Endodermal cell (in vitro differentiated cells): ENCODE data around the gene TMBIM6. TPM values are rescaled to one million over a fixed set of nuclear protein-coding genes. Genes with fewer than 3 reads are reported as not detected.

Source experiments
- DNase-seq: peaks from one replicate; pipeline ENCODE4 v3.0.0-alpha.2; 2017
- H3K27ac ChIP-seq: 2 replicates; pipeline ENCODE4 v1.5.1; 2013; ENCODE audit warnings: mild to moderate bottlenecking, low read depth, low read length, moderate library complexity
- H3K27me3 ChIP-seq: 2 replicates; pipeline ENCODE4 v1.6.1; 2013; ENCODE audit warnings: mild to moderate bottlenecking, low read length, moderate library complexity; ENCODE audit not compliant: insufficient read depth, control insufficient read depth, poor library complexity, severe bottlenecking
- H3K36me3 ChIP-seq: 2 replicates; pipeline ENCODE4 v1.7.0; 2013; ENCODE audit warnings: mild to moderate bottlenecking, low read length, moderate library complexity; ENCODE audit not compliant: control insufficient read depth, insufficient read depth
- H3K4me1 ChIP-seq: one replicate; pipeline ENCODE4 v1.7.0; 2013; ENCODE audit warnings: low read length; ENCODE audit not compliant: control insufficient read depth, insufficient read depth
- H3K4me3 ChIP-seq: 2 replicates; pipeline ENCODE4 v1.5.1; 2013; ENCODE audit warnings: mild to moderate bottlenecking, low read length, moderate library complexity
- H3K9ac ChIP-seq: 2 replicates; pipeline ENCODE4 v1.6.1; 2013; ENCODE audit warnings: mild to moderate bottlenecking, low read length, moderate library complexity; ENCODE audit not compliant: poor library complexity, severe bottlenecking; ENCODE audit errors: extremely low read depth
- H3K9me3 ChIP-seq: 2 replicates; pipeline ENCODE4 v1.6.1; 2013; ENCODE audit warnings: mild to moderate bottlenecking, low read length, moderate library complexity; ENCODE audit not compliant: control insufficient read depth
- H3K27ac Mint-ChIP-seq: 2 replicates; pipeline ENCODE4 v1.8.0; 2020; ENCODE audit warnings: mixed read lengths
- H3K27me3 Mint-ChIP-seq: 2 replicates; pipeline ENCODE4 v1.8.0; 2021; ENCODE audit warnings: mild to moderate bottlenecking, mixed read lengths; ENCODE audit not compliant: insufficient read depth
- H3K36me3 Mint-ChIP-seq: 2 replicates; pipeline ENCODE4 v1.8.0; 2020; ENCODE audit warnings: low read depth, mixed read lengths
- H3K4me1 Mint-ChIP-seq: 2 replicates; pipeline ENCODE4 v1.8.0; 2020; ENCODE audit warnings: mixed read lengths
- H3K4me3 Mint-ChIP-seq: 2 replicates; pipeline ENCODE4 v1.8.0; 2020; ENCODE audit warnings: mild to moderate bottlenecking, moderate library complexity, mixed read lengths
- H3K9me3 Mint-ChIP-seq: 2 replicates; pipeline ENCODE4 v1.8.0; 2020; ENCODE audit warnings: mild to moderate bottlenecking, mixed read lengths
- CTCF ChIP-seq: fragments of 200-600 bp; sonication (generic); conservative IDR thresholded peaks from 2 replicates; pipeline ENCODE4 v1.5.0; 2021; ENCODE audit warnings: antibody characterized with exemption, mild to moderate bottlenecking
- WGBS, 2 experiments: methylation state at CpG; one replicate each; pipeline versions ENCODE4 v1.1.5 to v1.1.7; 2013; ENCODE audit warnings: missing lambda C conversion rate in 2 of 2, mixed read lengths in 1 of 2; ENCODE audit not compliant: insufficient coverage in 1 of 2, insufficient read length in 1 of 2; 5-methylcytosine and 5-hydroxymethylcytosine counted together
- total RNA-seq, 2 donors: library from RNA; stranded (reverse); fragmentation: NEBNext Ultra II Directional in 1 of 2; extraction: Animal tissue kit (Norgen Biotek cat#: 25700) in 1 of 2; gene quantifications; 2 replicates in 1 of 2; 3 replicates in 1 of 2; pipeline ENCODE4 v1.2.1, GENCODE V29; 2021

Gene TMBIM6
- total RNA-seq, 2 donors from 2014 or later: 426 to 455 TPM

GRCh38 chr12:49761677-49762467, 20.5 kb downstream of the TMBIM6 start:
- Histone ChIP-seq H3K27ac (no peak overlapping the region), H3K4me3 (no peak overlapping the region), H3K9ac (no peak overlapping the region), H3K36me3 (peaks cover 80% of the 10 kb centered on the region), H3K27me3 (no peaks in the 10 kb centered on the region), H3K9me3 (no peaks in the 10 kb centered on the region), H3K4me1 (no peaks in the 10 kb centered on the region)
- WGBS, 2 experiments: 94 to 97% methylated on average over 3 to 4 of the region's 4 CpGs
- no peak for TF ChIP-seq CTCF
- Mint-ChIP-seq H3K4me3 (no peak overlapping the region), H3K27ac (peak overlapping the region; percentile 8), H3K4me1 (no peaks in the 10 kb centered on the region), H3K27me3 (no peaks in the 10 kb centered on the region), H3K9me3 (no peaks in the 10 kb centered on the region), H3K36me3 (peaks cover 74% of the 10 kb centered on the region)
- DNase-seq: no peak

- Histone ChIP-seq H3K4me1 (no peaks in the 10 kb centered on the region), H3K36me3 (peaks cover 74% of the 10 kb centered on the region), H3K27ac (no peak overlapping the region), H3K9ac (no peak overlapping the region), H3K9me3 (no peaks in the 10 kb centered on the region), H3K27me3 (no peaks in the 10 kb centered on the region), H3K4me3 (no peak overlapping the region)
- Mint-ChIP-seq H3K4me3 (no peak overlapping the region), H3K36me3 (peaks cover 68% of the 10 kb centered on the region), H3K27me3 (no peaks in the 10 kb centered on the region), H3K4me1 (no peaks in the 10 kb centered on the region), H3K27ac (no peak overlapping the region), H3K9me3 (no peaks in the 10 kb centered on the region)
- peak; percentile 59 for DNase-seq
- TF ChIP-seq CTCF: no peak
- WGBS, 2 experiments: 89 to 100% methylated on average over 5 of the region's 5 CpGs
Measured at GRCh38 chr12:49762468-49762847, 21.1 kb downstream of the TMBIM6 start.

GRCh38 chr12:49763006-49763591, 21.7 kb downstream of the TMBIM6 start:
- no peak overlapping the region for H3K4me3 Mint-ChIP-seq
- no peaks in the 10 kb centered on the region for H3K9me3 ChIP-seq
- H3K36me3 ChIP-seq: peaks cover 68% of the 10 kb centered on the region

More at GRCh38 chr12:49763006-49763591, 21.7 kb downstream of the TMBIM6 start:
- no peak overlapping the region for H3K4me3 ChIP-seq
- Mint-ChIP-seq H3K4me1 (no peaks in the 10 kb centered on the region), H3K9me3 (no peaks in the 10 kb centered on the region), H3K27ac (peak overlapping the region; percentile 16), H3K27me3 (no peaks in the 10 kb centered on the region), H3K36me3 (peaks cover 62% of the 10 kb centered on the region)
- peak; percentile 97 for DNase-seq
- no peak overlapping the region for H3K27ac ChIP-seq
- H3K27me3 ChIP-seq: no peaks in the 10 kb centered on the region
- TF ChIP-seq CTCF: peak; percentile 88
- WGBS, 2 experiments: 60 to 75% methylated on average over 4 to 8 of the region's 8 CpGs
- no peaks in the 10 kb centered on the region for H3K4me1 ChIP-seq
- no peak overlapping the region for H3K9ac ChIP-seq
